GM03348 (cell line): ENCODE results near the gene GPR155.

Source experiments
- DNase-seq: peaks from one replicate; pipeline ENCODE4 v3.0.0; 2012; ENCODE audit warnings: low spot score

Gene GPR155

GRCh38 chr2:174486563-174487107 lies at the start of gene GPR155:
GPR155 (minus strand) TSS chr2:174487029; CDS start chr2:174481956, 5,073 bp downstream.
- DNase-seq, result peak; percentile 73

- DNase-seq, result no peak
Measured at GRCh38 chr2:174535757-174536703, 49.2 kb upstream of the GPR155 start.

GRCh38 chr2:174535083-174535482 lies 48.3 kb upstream of the GPR155 start:
- no peak for DNase-seq

- DNase-seq, result no peak
Measured at GRCh38 chr2:174529916-174530315, 43.1 kb upstream of the GPR155 start.

- DNase-seq, result no peak
Measured at GRCh38 chr2:174527959-174528358, 41.1 kb upstream of the GPR155 start.

GRCh38 chr2:174527101-174527721 lies 40.4 kb upstream of the GPR155 start:
- DNase-seq, result no peak

GRCh38 chr2:174524527-174524926 lies 37.7 kb upstream of the GPR155 start:
- no peak for DNase-seq

GRCh38 chr2:174522553-174522952 lies 35.7 kb upstream of the GPR155 start:
- peak; percentile 30 for DNase-seq

- no peak for DNase-seq
Measured at GRCh38 chr2:174518395-174518794, 31.6 kb upstream of the GPR155 start.

- no peak for DNase-seq
Measured at GRCh38 chr2:174516501-174517378, 29.9 kb upstream of the GPR155 start.

- DNase-seq, result no peak
Measured at GRCh38 chr2:174512345-174512744, 25.5 kb upstream of the GPR155 start.

- DNase-seq, result no peak
Measured at GRCh38 chr2:174511580-174512260, 24.9 kb upstream of the GPR155 start.

- no peak for DNase-seq
Measured at GRCh38 chr2:174510583-174511189, 23.9 kb upstream of the GPR155 start.

GRCh38 chr2:174503161-174503809 lies 16.5 kb upstream of the GPR155 start:
- no peak for DNase-seq

- DNase-seq, result no peak
Measured at GRCh38 chr2:174499371-174499770, 12.5 kb upstream of the GPR155 start.

GRCh38 chr2:174495365-174496012 lies 8.7 kb upstream of the GPR155 start:
- no peak for DNase-seq

- no peak for DNase-seq
Measured at GRCh38 chr2:174493549-174494331, 6.9 kb upstream of the GPR155 start.

- DNase-seq, result no peak
Measured at GRCh38 chr2:174492963-174493431, 6.2 kb upstream of the GPR155 start.

GRCh38 chr2:174491947-174492346 lies 5.1 kb upstream of the GPR155 start:
- DNase-seq, result no peak
